Smooth muscle cell (in vitro differentiated cells): Measurements from ENCODE around the gene APBA1. TPM values are rescaled to one million over a fixed set of nuclear protein-coding genes. Genes with fewer than 3 reads are reported as not detected.

Experiments used
- DNase-seq: peaks from one replicate; lab custom pipeline; 2025; ENCODE audit not compliant: unreplicated experiment; lab: John Stamatoyannopoulos, UW
- H2AFZ ChIP-seq: fragments of 200-600 bp; sonication (generic); 2 replicates; pipeline ENCODE4 v1.6.0; 2016; ENCODE audit warnings: antibody characterized with exemption, low read depth, mild to moderate bottlenecking
- H3F3A ChIP-seq: fragments of 200-600 bp; sonication (generic); 2 replicates; pipeline ENCODE4 v1.6.0; 2017; ENCODE audit warnings: antibody characterized with exemption, low read depth
- H3K27ac ChIP-seq: fragments of 200-600 bp; sonication (generic); 2 replicates; pipeline ENCODE4 v1.5.1; 2016; ENCODE audit warnings: low read depth, mild to moderate bottlenecking
- H3K27me3 ChIP-seq: fragments of 200-600 bp; sonication (generic); 2 replicates; pipeline ENCODE4 v1.6.1; 2016; ENCODE audit warnings: low read depth, mild to moderate bottlenecking
- H3K36me3 ChIP-seq: fragments of 200-600 bp; sonication (generic); 2 replicates; pipeline ENCODE4 v1.5.1; 2016; ENCODE audit warnings: low read depth
- H3K4me1 ChIP-seq: fragments of 200-600 bp; sonication (generic); 2 replicates; pipeline ENCODE4 v1.5.1; 2016; ENCODE audit warnings: low read depth
- H3K4me2 ChIP-seq: fragments of 200-600 bp; sonication (generic); 2 replicates; pipeline ENCODE4 v1.6.0; 2016; ENCODE audit warnings: mild to moderate bottlenecking
- H3K4me3 ChIP-seq: fragments of 200-600 bp; sonication (generic); 2 replicates; pipeline ENCODE4 v1.5.1; 2016; ENCODE audit warnings: mild to moderate bottlenecking
- H3K79me2 ChIP-seq: fragments of 200-600 bp; sonication (generic); 2 replicates; pipeline ENCODE4 v1.6.0; 2016; ENCODE audit warnings: low read depth, mild to moderate bottlenecking
- H3K9ac ChIP-seq: fragments of 200-600 bp; sonication (generic); 2 replicates; pipeline ENCODE4 v1.6.0; 2016; ENCODE audit warnings: low read depth
- H3K9me3 ChIP-seq: fragments of 200-600 bp; sonication (generic); replicated peaks from 2 replicates; pipeline ENCODE4 v1.5.1; 2016; ENCODE audit warnings: low read depth
- H4K20me1 ChIP-seq: fragments of 200-600 bp; sonication (generic); 2 replicates; pipeline ENCODE4 v1.6.0; 2016; ENCODE audit warnings: low read depth
- WGBS: methylation state at CpG from one replicate; pipeline ENCODE4 v1.1.7; 2016; ENCODE audit warnings: low lambda C conversion rate; 5-methylcytosine and 5-hydroxymethylcytosine counted together
- polyA plus RNA-seq: library from polyadenylated mRNA; unstranded; fragments of >200 nt; fragmentation: Nextera tagmentation; extraction: Ambion mirVana; gene quantifications from 2 replicates; pipeline ENCODE4 v1.2.1, GENCODE V29; 2016
- total RNA-seq: library from RNA; depleted of rRNA; stranded (reverse); fragments of >200 nt; gene quantifications from 2 replicates; pipeline ENCODE4 v1.2.3, GENCODE V29; 2014
- TF ChIP-seq, protein P1 (sequence below): fragments of 200-600 bp; sonication (generic); IDR thresholded peaks from 2 replicates; pipeline ENCODE4 v1.5.1; 2017; ENCODE audit warnings: borderline replicate concordance, mild to moderate bottlenecking, antibody characterized with exemption; ENCODE audit not compliant: insufficient read depth, poor library complexity, severe bottlenecking

Gene APBA1
- total and polyA plus RNA-seq, 2 experiments from 2014 or later = 1.4 to 6.1 TPM

DNA sequence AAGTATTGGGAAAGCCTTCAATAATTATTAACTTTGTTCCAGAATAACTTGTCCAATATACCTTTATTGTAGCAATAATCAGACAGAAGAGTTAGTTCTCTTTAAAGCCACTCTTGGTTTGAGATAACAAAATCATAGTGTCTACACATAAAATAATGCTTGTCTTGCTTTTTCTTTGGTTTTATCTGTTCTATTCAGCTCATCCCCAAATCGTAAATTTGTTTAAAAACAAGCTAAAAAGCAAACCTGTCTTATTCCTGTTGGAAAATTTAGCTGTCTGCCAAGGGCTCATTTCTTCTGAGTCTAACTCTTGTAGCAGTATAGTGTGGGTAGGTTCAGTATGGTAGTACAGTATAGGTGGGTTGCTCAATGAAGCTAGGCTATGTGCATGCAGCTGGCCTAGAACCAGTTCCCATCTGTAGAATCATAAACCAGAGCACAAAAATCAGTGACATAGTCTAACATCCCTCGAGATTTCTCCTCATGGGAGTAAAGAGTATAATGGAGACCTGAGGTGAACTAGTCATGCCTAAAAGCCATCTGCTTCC is 17.9 kb upstream of the APBA1 start:
- Histone ChIP-seq H3K27ac (no peak overlapping the region), H3F3A (no peaks in the 10 kb centered on the region), H3K4me3 (no peak overlapping the region), H3K4me1 (no peaks in the 10 kb centered on the region), H3K9ac (no peak overlapping the region), H3K9me3 (peaks cover 5% of the 10 kb centered on the region), H3K36me3 (no peaks in the 10 kb centered on the region), H3K4me2 (no peak overlapping the region), H4K20me1 (no peaks in the 10 kb centered on the region), H3K79me2 (no peaks in the 10 kb centered on the region), H3K27me3 (no peaks in the 10 kb centered on the region), H2AFZ (no peak overlapping the region)
- DNase-seq = no peak
- 67% methylated on average over 2 of the region's 2 CpGs for WGBS
- TF ChIP-seq, protein P1, sequence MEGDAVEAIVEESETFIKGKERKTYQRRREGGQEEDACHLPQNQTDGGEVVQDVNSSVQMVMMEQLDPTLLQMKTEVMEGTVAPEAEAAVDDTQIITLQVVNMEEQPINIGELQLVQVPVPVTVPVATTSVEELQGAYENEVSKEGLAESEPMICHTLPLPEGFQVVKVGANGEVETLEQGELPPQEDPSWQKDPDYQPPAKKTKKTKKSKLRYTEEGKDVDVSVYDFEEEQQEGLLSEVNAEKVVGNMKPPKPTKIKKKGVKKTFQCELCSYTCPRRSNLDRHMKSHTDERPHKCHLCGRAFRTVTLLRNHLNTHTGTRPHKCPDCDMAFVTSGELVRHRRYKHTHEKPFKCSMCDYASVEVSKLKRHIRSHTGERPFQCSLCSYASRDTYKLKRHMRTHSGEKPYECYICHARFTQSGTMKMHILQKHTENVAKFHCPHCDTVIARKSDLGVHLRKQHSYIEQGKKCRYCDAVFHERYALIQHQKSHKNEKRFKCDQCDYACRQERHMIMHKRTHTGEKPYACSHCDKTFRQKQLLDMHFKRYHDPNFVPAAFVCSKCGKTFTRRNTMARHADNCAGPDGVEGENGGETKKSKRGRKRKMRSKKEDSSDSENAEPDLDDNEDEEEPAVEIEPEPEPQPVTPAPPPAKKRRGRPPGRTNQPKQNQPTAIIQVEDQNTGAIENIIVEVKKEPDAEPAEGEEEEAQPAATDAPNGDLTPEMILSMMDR = no peak

DNA sequence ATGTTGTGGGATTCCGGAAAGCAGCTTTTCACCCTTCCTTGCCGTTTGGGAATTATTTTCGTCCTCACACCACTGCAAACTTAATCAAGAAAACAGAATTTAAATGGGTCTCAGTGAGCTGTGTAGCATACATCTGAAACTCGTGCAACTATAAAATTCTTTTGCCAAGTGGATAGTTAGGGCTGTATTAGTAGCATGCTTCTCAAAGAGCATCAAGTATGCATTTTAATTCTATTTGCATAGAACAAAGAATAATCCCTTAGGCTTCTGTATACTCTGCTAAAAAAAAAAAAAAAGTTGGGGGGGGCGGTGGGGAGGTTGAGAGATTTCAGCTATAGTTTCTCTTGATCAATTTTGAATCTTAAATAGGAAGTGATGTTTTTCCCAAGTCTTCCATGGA is 11.8 kb upstream of the APBA1 start:
- Histone ChIP-seq H3K79me2 (no peaks in the 10 kb centered on the region), H3K36me3 (no peaks in the 10 kb centered on the region), H3K9me3 (no peaks in the 10 kb centered on the region), H3K27me3 (no peaks in the 10 kb centered on the region), H3K4me1 (no peaks in the 10 kb centered on the region), H3K9ac (no peak overlapping the region), H3K27ac (no peak overlapping the region), H3K4me3 (no peak overlapping the region), H3F3A (no peaks in the 10 kb centered on the region), H3K4me2 (no peak overlapping the region), H2AFZ (no peak overlapping the region), H4K20me1 (no peaks in the 10 kb centered on the region)
- TF ChIP-seq, protein P1 = no peak
- 86% methylated on average over 5 of the region's 5 CpGs for WGBS
- no peak for DNase-seq

DNA sequence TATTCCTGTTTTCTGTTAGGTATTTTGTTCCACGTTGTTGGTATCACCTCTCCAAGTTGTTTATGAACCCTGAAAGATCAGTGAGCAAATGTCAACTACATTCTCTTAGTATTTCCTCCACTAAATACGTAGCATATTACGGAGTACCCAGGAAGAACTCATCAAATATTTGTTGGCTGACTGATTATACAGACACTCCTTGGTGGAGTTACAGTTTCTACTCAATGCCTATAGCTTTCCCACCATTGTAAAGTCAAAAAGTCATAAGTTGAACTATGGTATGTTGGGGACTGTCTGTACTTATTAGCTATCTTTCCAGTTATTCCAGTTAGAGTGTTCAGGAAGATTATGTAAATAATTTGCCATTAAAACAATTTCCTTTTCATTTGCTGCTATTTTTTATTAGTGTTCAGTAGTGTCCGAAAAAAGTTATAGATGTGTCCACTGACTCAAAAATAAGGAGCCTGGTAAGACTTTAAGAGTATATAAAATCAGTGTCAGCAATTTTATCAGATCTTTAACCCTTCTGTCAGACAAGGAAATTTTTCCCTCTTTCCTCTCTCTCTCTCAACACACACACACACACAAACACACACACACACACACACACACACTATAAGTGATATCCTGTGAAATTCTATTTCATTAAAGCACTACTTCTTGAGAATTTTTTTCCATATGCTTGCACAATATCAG is 6.8 kb upstream of the APBA1 start:
- Histone ChIP-seq H3K27ac (no peak overlapping the region), H3F3A (peaks cover 10% of the 10 kb centered on the region), H3K79me2 (no peaks in the 10 kb centered on the region), H3K36me3 (no peaks in the 10 kb centered on the region), H4K20me1 (no peaks in the 10 kb centered on the region), H3K9ac (no peak overlapping the region), H3K27me3 (no peaks in the 10 kb centered on the region), H2AFZ (no peak overlapping the region), H3K4me3 (no peak overlapping the region), H3K9me3 (no peaks in the 10 kb centered on the region), H3K4me2 (no peak overlapping the region), H3K4me1 (no peaks in the 10 kb centered on the region)
- DNase-seq = no peak
- WGBS = 90% methylated on average over 4 of the region's 4 CpGs
- TF ChIP-seq, protein P1 = no peak

DNA sequence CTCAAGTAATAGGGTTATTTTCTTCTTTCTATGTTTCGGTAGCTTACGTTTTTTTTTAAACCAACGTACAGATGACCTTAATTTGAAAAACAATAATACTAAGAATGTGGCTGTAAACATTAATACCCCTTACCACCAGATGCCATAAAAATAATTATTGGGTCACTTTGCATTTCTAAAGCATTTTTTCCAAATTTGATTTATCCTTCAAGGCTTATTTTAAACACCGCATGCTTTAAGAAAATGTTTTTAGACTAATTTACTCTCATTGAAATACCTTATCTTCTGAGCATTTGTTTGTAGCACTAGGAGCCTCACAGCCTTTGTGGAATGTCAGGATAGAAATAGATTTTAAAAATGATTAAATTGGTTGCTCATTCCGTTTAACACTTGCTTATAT is 5.8 kb upstream of the APBA1 start:
- H3K27ac ChIP-seq = no peak overlapping the region
- H3K79me2 ChIP-seq = no peaks in the 10 kb centered on the region
- no peak overlapping the region for H2AFZ ChIP-seq
- TF ChIP-seq, protein P1 = no peak
- no peaks in the 10 kb centered on the region for H3K9me3 ChIP-seq
- no peaks in the 10 kb centered on the region for H3K27me3 ChIP-seq
- no peak overlapping the region for H3K9ac ChIP-seq
- DNase-seq = no peak
- 78% methylated on average over 5 of the region's 5 CpGs for WGBS
- no peaks in the 10 kb centered on the region for H3K4me1 ChIP-seq
- H3K4me2 ChIP-seq = no peak overlapping the region
- H4K20me1 ChIP-seq = no peaks in the 10 kb centered on the region
- H3K4me3 ChIP-seq = no peak overlapping the region
- no peaks in the 10 kb centered on the region for H3K36me3 ChIP-seq
- H3F3A ChIP-seq = peaks cover 18% of the 10 kb centered on the region
